Spinal cord (tissue), 10 donors: ENCODE measurements around the gene ANKLE1. TPM values are rescaled to one million over a fixed set of nuclear protein-coding genes. Genes with fewer than 3 reads are reported as not detected.
A peak's percentile ranks its signal among the peaks of the same experiment; 100 is the strongest.
"Not testable (repeated sequence)": the region's sequence is repeated elsewhere in the genome, so short reads cannot be mapped to it uniquely, and the experiment has no call there.

Experiments used
- DNase-seq, 6 donors: peaks; one replicate each; pipeline versions ENCODE4 v3.0.0 to v3.0.0-alpha.2; 2013 to 2015; ENCODE audit warnings: low spot score in 6 of 6, low read depth in 4 of 6
- H3K27ac ChIP-seq: one replicate; pipeline ENCODE4 v1.5.1; 2013; ENCODE audit warnings: low read depth, low read length, control low read depth
- H3K27me3 ChIP-seq: one replicate; pipeline ENCODE4 v1.6.1; 2013; ENCODE audit warnings: low read length; ENCODE audit not compliant: control insufficient read depth, insufficient read depth
- H3K36me3 ChIP-seq: one replicate; pipeline ENCODE4 v1.6.1; 2013; ENCODE audit warnings: low read length; ENCODE audit not compliant: control insufficient read depth, insufficient read depth
- H3K4me1 ChIP-seq: one replicate; pipeline ENCODE4 v1.6.1; 2013; ENCODE audit warnings: low read length; ENCODE audit not compliant: control insufficient read depth, insufficient read depth
- H3K4me3 ChIP-seq: one replicate; pipeline ENCODE4 v1.5.1; 2013; ENCODE audit warnings: low read depth, low read length, control low read depth
- H3K9me3 ChIP-seq: one replicate; pipeline ENCODE4 v1.6.1; 2013; ENCODE audit warnings: low read length; ENCODE audit not compliant: control insufficient read depth, insufficient read depth
- WGBS: methylation state at CpG from one replicate; pipeline ENCODE4 v1.1.5; 2013; ENCODE audit warnings: missing lambda C conversion rate; ENCODE audit not compliant: insufficient coverage; 5-methylcytosine and 5-hydroxymethylcytosine counted together
- polyA plus RNA-seq, 2 donors: library from polyadenylated mRNA; unstranded; fragments of 120-200 nt; gene quantifications; one replicate each; pipeline ENCODE4 v1.2.1, GENCODE V29; 2013; ENCODE audit not compliant: insufficient read length in 2 of 2
- total RNA-seq, 2 donors: library from RNA; depleted of rRNA in 1 of 2; stranded (reverse); fragments of 120-200 nt in 1 of 2; fragments of >200 nt in 1 of 2; gene quantifications; one replicate each; pipeline versions ENCODE4 v1.2.3 to v1.2.4, GENCODE V29; 2013 to 2014
- donor health status: healthy.

Gene ANKLE1
- total and polyA plus RNA-seq, 4 donors, result 0.61 to 4.3 (median 1.7) TPM

- no peak for DNase-seq
- H3K36me3 ChIP-seq, result peaks cover 8% of the 10 kb centered on the region
- no peak overlapping the region for H3K27ac ChIP-seq
- 89% methylated on average over 14 of the region's 23 CpGs for WGBS
- H3K27me3 ChIP-seq, result no peaks in the 10 kb centered on the region
- peaks cover 16% of the 10 kb centered on the region for H3K4me1 ChIP-seq
- H3K9me3 ChIP-seq, result peaks cover 2% of the 10 kb centered on the region
- H3K4me3 ChIP-seq, result no peak overlapping the region
These were observed 17.7 kb upstream of the ANKLE1 start for GRCh38 chr19:17263712-17264640.

- Histone ChIP-seq H3K9me3 (peaks cover 2% of the 10 kb centered on the region), H3K27ac (no peak within 1 kb of the TSS), H3K4me1 (peaks cover 18% of the 10 kb centered on the region), H3K36me3 (peaks cover 14% of the 10 kb centered on the region), H3K4me3 (no peak within 1 kb of the TSS), H3K27me3 (no peaks in the 10 kb centered on the region)
- DNase-seq, result no peak
- WGBS, result 28% methylated on average over 5 of the region's 5 CpGs
These were observed 17.1 kb upstream of the ANKLE1 start, which contains the start of gene USHBP1 for GRCh38 chr19:17264641-17264979. TSS of gene USHBP1 (minus strand) at chr19:17264745. CDS start at chr19:17264299, 446 bp downstream.

- WGBS, result 100% methylated on average over 1 of the region's 7 CpGs
- Histone ChIP-seq H3K27me3 (no peaks in the 10 kb centered on the region), H3K4me1 (peaks cover 18% of the 10 kb centered on the region), H3K9me3 (no peaks in the 10 kb centered on the region), H3K27ac (no peak overlapping the region), H3K36me3 (peaks cover 25% of the 10 kb centered on the region), H3K4me3 (no peak overlapping the region)
- DNase-seq, result no peak
These were observed 15.7 kb upstream of the ANKLE1 start for GRCh38 chr19:17266026-17266425.

GRCh38 chr19:17266589-17266974 is 15.1 kb upstream of the ANKLE1 start:
- H3K4me3 ChIP-seq, result no peak overlapping the region
- no peak for DNase-seq
- WGBS, result 60% methylated on average over 1 of the region's 12 CpGs
- H3K27me3 ChIP-seq, result no peaks in the 10 kb centered on the region
- H3K4me1 ChIP-seq, result peaks cover 18% of the 10 kb centered on the region
- peaks cover 30% of the 10 kb centered on the region for H3K36me3 ChIP-seq
- H3K9me3 ChIP-seq, result no peaks in the 10 kb centered on the region
- peak overlapping the region; percentile 40 for H3K27ac ChIP-seq

GRCh38 chr19:17266975-17267788 is 14.5 kb upstream of the ANKLE1 start, which contains the start of gene BABAM1:
TSS of gene BABAM1 (plus strand) at chr19:17267443. CDS start at chr19:17268807, 1,364 bp downstream.
- Histone ChIP-seq H3K36me3 (peaks cover 36% of the 10 kb centered on the region), H3K4me1 (peaks cover 18% of the 10 kb centered on the region), H3K27me3 (no peaks in the 10 kb centered on the region), H3K27ac (peak within 1 kb of the TSS; percentile 74), H3K4me3 (peak within 1 kb of the TSS; percentile 96), H3K9me3 (no peaks in the 10 kb centered on the region)
- DNase-seq, result peak; percentile 91 to 100 (median 98)
- 0% methylated on average over 25 of the region's 27 CpGs for WGBS

- H3K36me3 ChIP-seq, result peaks cover 46% of the 10 kb centered on the region
- WGBS, result 94% methylated on average over 12 of the region's 13 CpGs
- H3K9me3 ChIP-seq, result no peaks in the 10 kb centered on the region
- no peak overlapping the region for H3K4me3 ChIP-seq
- no peak overlapping the region for H3K27ac ChIP-seq
- peaks cover 18% of the 10 kb centered on the region for H3K4me1 ChIP-seq
- no peak for DNase-seq
- H3K27me3 ChIP-seq, result no peaks in the 10 kb centered on the region
These were observed 12.9 kb upstream of the ANKLE1 start for GRCh38 chr19:17268754-17269153.

- no CpG with 5 or more reads among the region's 3 CpGs for WGBS
- H3K27ac ChIP-seq, H3K4me3 ChIP-seq, DNase-seq, H3K4me1 ChIP-seq, H3K9me3 ChIP-seq, H3K27me3 ChIP-seq: not testable (repeated sequence)
- peaks cover 88% of the 10 kb centered on the region for H3K36me3 ChIP-seq
These were observed 6.8 kb upstream of the ANKLE1 start for GRCh38 chr19:17274892-17275291.

GRCh38 chr19:17275441-17276175 is 6.1 kb upstream of the ANKLE1 start:
- no peak overlapping the region for H3K4me3 ChIP-seq
- peaks cover 82% of the 10 kb centered on the region for H3K36me3 ChIP-seq
- no peak for DNase-seq
- WGBS, result 92% methylated on average over 15 of the region's 19 CpGs
- H3K9me3 ChIP-seq, result no peaks in the 10 kb centered on the region
- no peaks in the 10 kb centered on the region for H3K27me3 ChIP-seq
- no peak overlapping the region for H3K27ac ChIP-seq
- H3K4me1 ChIP-seq, result no peaks in the 10 kb centered on the region

GRCh38 chr19:17279436-17279835 is 2.3 kb upstream of the ANKLE1 start:
- Histone ChIP-seq H3K27ac (no peak overlapping the region), H3K4me1 (peaks cover 17% of the 10 kb centered on the region), H3K4me3 (no peak overlapping the region), H3K36me3 (peaks cover 54% of the 10 kb centered on the region), H3K9me3 (no peaks in the 10 kb centered on the region), H3K27me3 (peaks cover 15% of the 10 kb centered on the region)
- DNase-seq, result no peak
- 100% methylated on average over 1 of the region's 3 CpGs for WGBS
